Ectodermal cell (in vitro differentiated cells): ENCODE results near the gene IST1. TPM values are rescaled to one million over a fixed set of nuclear protein-coding genes. Genes with fewer than 3 reads are reported as not detected.

ENCODE experiments used
- H3K27ac ChIP-seq: 2 replicates; pipeline ENCODE4 v1.7.0; 2013; ENCODE audit warnings: mild to moderate bottlenecking, low read depth, low read length; ENCODE audit not compliant: insufficient read depth, poor library complexity, severe bottlenecking
- H3K27me3 ChIP-seq: 2 replicates; pipeline ENCODE4 v1.7.0; 2013; ENCODE audit warnings: mild to moderate bottlenecking, low read length; ENCODE audit not compliant: insufficient read depth, control insufficient read depth, poor library complexity, severe bottlenecking
- H3K36me3 ChIP-seq: one replicate; pipeline ENCODE4 v1.7.0; 2013; ENCODE audit warnings: low read length; ENCODE audit not compliant: control insufficient read depth, insufficient read depth
- H3K4me1 ChIP-seq: one replicate; pipeline ENCODE4 v1.7.0; 2013; ENCODE audit warnings: low read length; ENCODE audit not compliant: control insufficient read depth, insufficient read depth
- H3K4me3 ChIP-seq: 2 replicates; pipeline ENCODE4 v1.7.0; 2013; ENCODE audit warnings: low read depth, low read length, control low read depth; ENCODE audit not compliant: insufficient read depth
- H3K9me3 ChIP-seq: 2 replicates; pipeline ENCODE4 v1.7.0; 2013; ENCODE audit warnings: mild to moderate bottlenecking, low read length, moderate library complexity; ENCODE audit not compliant: control insufficient read depth
- WGBS, 2 experiments: methylation state at CpG; one replicate each; pipeline ENCODE4 v1.1.7; 2013; ENCODE audit warnings: missing lambda C conversion rate in 2 of 2; 5-methylcytosine and 5-hydroxymethylcytosine counted together
- polyA plus RNA-seq, 4 experiments: library from polyadenylated mRNA; stranded (reverse); fragments of 50-300 nt; gene quantifications; one replicate each; pipeline ENCODE4 v1.2.3, GENCODE V29; 2013

The IST1 gene
- polyA plus RNA-seq (2013, experiment 1 of 4): 385 TPM
- polyA plus RNA-seq (2013, experiment 2 of 4): 398 TPM
- polyA plus RNA-seq (2013, experiment 3 of 4): 286 TPM
- 316 TPM for polyA plus RNA-seq (2013, experiment 4 of 4)

- no peaks in the 10 kb centered on the region for H3K4me1 ChIP-seq
- WGBS, 2 experiments: 0% methylated on average over 67 of the region's 67 CpGs
- H3K9me3 ChIP-seq: no peaks in the 10 kb centered on the region
- H3K27ac ChIP-seq: peak within 1 kb of the TSS; percentile 64
- H3K36me3 ChIP-seq: no peaks in the 10 kb centered on the region
- H3K27me3 ChIP-seq: no peaks in the 10 kb centered on the region
- H3K4me3 ChIP-seq: peak within 1 kb of the TSS; percentile 89
Observed at GRCh38 chr16:71894921-71895678, at the start of gene IST1. Gene IST1, plus strand, starts transcription at chr16:71895531. Its CDS starts 20,110 bp downstream, at chr16:71915641.

GRCh38 chr16:71845639-71846430 is 49.5 kb upstream of the IST1 start, which contains the start of gene ATXN1L:
Gene ATXN1L, plus strand, starts transcription at chr16:71845976. Its CDS starts 3,765 bp downstream, at chr16:71849741.
- H3K27me3 ChIP-seq: no peaks in the 10 kb centered on the region
- peaks cover 11% of the 10 kb centered on the region for H3K36me3 ChIP-seq
- WGBS, 2 experiments: 1% methylated on average over 62 of the region's 62 CpGs
- H3K4me3 ChIP-seq: peak within 1 kb of the TSS; percentile 98
- H3K4me1 ChIP-seq: peaks cover 4% of the 10 kb centered on the region
- peak within 1 kb of the TSS; percentile 10 for H3K27ac ChIP-seq
- no peaks in the 10 kb centered on the region for H3K9me3 ChIP-seq

- Histone ChIP-seq H3K4me3 (peak overlapping the region; percentile 98), H3K27ac (no peak overlapping the region), H3K27me3 (no peaks in the 10 kb centered on the region), H3K4me1 (peaks cover 4% of the 10 kb centered on the region), H3K9me3 (no peaks in the 10 kb centered on the region), H3K36me3 (peaks cover 16% of the 10 kb centered on the region)
- WGBS, 2 experiments: 2% methylated on average over 20 of the region's 20 CpGs
Observed at GRCh38 chr16:71846431-71846830, 48.9 kb upstream of the IST1 start.

GRCh38 chr16:71847096-71847495 is 48.2 kb upstream of the IST1 start:
- Histone ChIP-seq H3K36me3 (peaks cover 16% of the 10 kb centered on the region), H3K4me1 (peaks cover 4% of the 10 kb centered on the region), H3K9me3 (no peaks in the 10 kb centered on the region), H3K27ac (no peak overlapping the region), H3K4me3 (peak overlapping the region; percentile 98), H3K27me3 (no peaks in the 10 kb centered on the region)
- 83 to 92% methylated on average over 2 to 3 of the region's 3 CpGs for WGBS, 2 experiments

GRCh38 chr16:71848622-71849021 is 46.7 kb upstream of the IST1 start:
- WGBS, 2 experiments: 91 to 94% methylated on average over 6 of the region's 6 CpGs
- H3K36me3 ChIP-seq: peaks cover 16% of the 10 kb centered on the region
- no peaks in the 10 kb centered on the region for H3K9me3 ChIP-seq
- no peaks in the 10 kb centered on the region for H3K27me3 ChIP-seq
- H3K4me3 ChIP-seq: no peak overlapping the region
- peaks cover 4% of the 10 kb centered on the region for H3K4me1 ChIP-seq
- no peak overlapping the region for H3K27ac ChIP-seq

GRCh38 chr16:71851746-71852145 is 43.6 kb upstream of the IST1 start:
- H3K4me1 ChIP-seq: peaks cover 4% of the 10 kb centered on the region
- no peaks in the 10 kb centered on the region for H3K9me3 ChIP-seq
- H3K4me3 ChIP-seq: no peak overlapping the region
- no peak overlapping the region for H3K27ac ChIP-seq
- 96 to 97% methylated on average over 8 of the region's 8 CpGs for WGBS, 2 experiments
- H3K36me3 ChIP-seq: peaks cover 16% of the 10 kb centered on the region
- H3K27me3 ChIP-seq: no peaks in the 10 kb centered on the region

- WGBS, 2 experiments: 93% methylated on average over 2 to 3 of the region's 3 CpGs
- Histone ChIP-seq H3K4me1 (no peaks in the 10 kb centered on the region), H3K9me3 (no peaks in the 10 kb centered on the region), H3K27ac (no peak overlapping the region), H3K36me3 (peaks cover 16% of the 10 kb centered on the region), H3K4me3 (no peak overlapping the region), H3K27me3 (no peaks in the 10 kb centered on the region)
Observed at GRCh38 chr16:71852158-71852557, 43.2 kb upstream of the IST1 start.

GRCh38 chr16:71852561-71852960 is 42.8 kb upstream of the IST1 start:
- H3K36me3 ChIP-seq: peaks cover 16% of the 10 kb centered on the region
- no peaks in the 10 kb centered on the region for H3K4me1 ChIP-seq
- no peak overlapping the region for H3K27ac ChIP-seq
- H3K27me3 ChIP-seq: no peaks in the 10 kb centered on the region
- WGBS, 2 experiments: 94 to 98% methylated on average over 4 of the region's 4 CpGs
- H3K9me3 ChIP-seq: no peaks in the 10 kb centered on the region
- no peak overlapping the region for H3K4me3 ChIP-seq

GRCh38 chr16:71853413-71853812 is 41.9 kb upstream of the IST1 start:
- 95% methylated on average over 4 of the region's 4 CpGs for WGBS, 2 experiments
- H3K36me3 ChIP-seq: peaks cover 16% of the 10 kb centered on the region

GRCh38 chr16:71854369-71854948 is 40.9 kb upstream of the IST1 start:
- Histone ChIP-seq H3K36me3 (peaks cover 16% of the 10 kb centered on the region), H3K4me1 (no peaks in the 10 kb centered on the region), H3K4me3 (no peak overlapping the region), H3K9me3 (no peaks in the 10 kb centered on the region), H3K27ac (no peak overlapping the region), H3K27me3 (no peaks in the 10 kb centered on the region)
- 89 to 96% methylated on average over 4 of the region's 4 CpGs for WGBS, 2 experiments

More at GRCh38 chr16:71853413-71853812, 41.9 kb upstream of the IST1 start:
- no peak overlapping the region for H3K4me3 ChIP-seq
- H3K9me3 ChIP-seq: no peaks in the 10 kb centered on the region
- H3K27ac ChIP-seq: no peak overlapping the region
- no peaks in the 10 kb centered on the region for H3K4me1 ChIP-seq
- H3K27me3 ChIP-seq: no peaks in the 10 kb centered on the region
